HFF-Myc (cell line): ENCODE results near the gene ZNF587B.
"Not testable (repeated sequence)": the region's sequence is repeated elsewhere in the genome, so short reads cannot be mapped to it uniquely, and the experiment has no call there.

Experiments
- DNase-seq: peaks from one replicate; pipeline ENCODE4 v3.0.0-alpha.2; 2011; ENCODE audit warnings: low read depth; ENCODE audit errors: extremely low read depth
- H3K4me3 ChIP-seq: replicated peaks from 2 replicates; pipeline ENCODE4 v1.5.1; 2011; ENCODE audit warnings: low read depth, mild to moderate bottlenecking, control low read depth, low read length
- TF ChIP-seq, protein P1 (sequence below): IDR thresholded peaks from 2 replicates; pipeline ENCODE4 v1.5.1; 2012; ENCODE audit warnings: mild to moderate bottlenecking, low read depth, low read length, control low read depth; ENCODE audit errors: missing control alignments

ZNF587B gene

DNA sequence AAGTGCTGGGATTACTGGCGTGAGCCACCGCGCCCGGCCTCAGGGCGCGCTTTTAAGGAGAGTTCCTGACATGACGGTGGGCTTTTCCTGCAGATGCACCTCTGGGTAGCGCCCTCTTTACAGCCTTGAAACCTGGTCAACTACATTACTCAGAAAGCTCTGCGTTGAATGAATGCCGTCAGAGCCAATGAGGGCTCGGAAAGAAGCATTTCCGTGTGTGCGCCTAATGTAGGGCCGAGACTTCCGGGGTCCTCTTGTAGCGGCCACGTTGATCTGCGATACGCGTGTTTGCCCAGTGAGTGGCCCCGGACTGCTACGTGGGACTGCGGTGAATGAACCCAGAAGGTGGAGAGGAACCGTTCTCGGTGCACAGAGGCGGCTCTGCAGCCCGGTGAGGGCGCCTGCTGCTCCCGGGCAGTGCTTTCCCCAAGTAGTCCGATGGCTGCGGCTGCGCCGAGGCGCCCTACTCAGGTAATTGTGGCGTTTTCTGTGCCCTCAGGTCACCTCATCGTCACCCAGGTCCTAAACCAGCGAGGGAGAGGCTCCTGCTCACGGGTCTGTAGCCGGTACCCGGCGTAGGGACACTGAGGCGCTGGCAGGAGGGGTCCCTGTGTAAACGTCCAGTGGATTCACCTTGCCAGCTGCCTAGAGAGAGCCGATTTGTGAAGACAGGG lies 10.5 kb upstream of the ZNF587B start:
- peak; percentile 88 for DNase-seq
- TF ChIP-seq, protein P1, sequence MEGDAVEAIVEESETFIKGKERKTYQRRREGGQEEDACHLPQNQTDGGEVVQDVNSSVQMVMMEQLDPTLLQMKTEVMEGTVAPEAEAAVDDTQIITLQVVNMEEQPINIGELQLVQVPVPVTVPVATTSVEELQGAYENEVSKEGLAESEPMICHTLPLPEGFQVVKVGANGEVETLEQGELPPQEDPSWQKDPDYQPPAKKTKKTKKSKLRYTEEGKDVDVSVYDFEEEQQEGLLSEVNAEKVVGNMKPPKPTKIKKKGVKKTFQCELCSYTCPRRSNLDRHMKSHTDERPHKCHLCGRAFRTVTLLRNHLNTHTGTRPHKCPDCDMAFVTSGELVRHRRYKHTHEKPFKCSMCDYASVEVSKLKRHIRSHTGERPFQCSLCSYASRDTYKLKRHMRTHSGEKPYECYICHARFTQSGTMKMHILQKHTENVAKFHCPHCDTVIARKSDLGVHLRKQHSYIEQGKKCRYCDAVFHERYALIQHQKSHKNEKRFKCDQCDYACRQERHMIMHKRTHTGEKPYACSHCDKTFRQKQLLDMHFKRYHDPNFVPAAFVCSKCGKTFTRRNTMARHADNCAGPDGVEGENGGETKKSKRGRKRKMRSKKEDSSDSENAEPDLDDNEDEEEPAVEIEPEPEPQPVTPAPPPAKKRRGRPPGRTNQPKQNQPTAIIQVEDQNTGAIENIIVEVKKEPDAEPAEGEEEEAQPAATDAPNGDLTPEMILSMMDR: no peak
- H3K4me3 ChIP-seq: peak overlapping the region; percentile 100

DNA sequence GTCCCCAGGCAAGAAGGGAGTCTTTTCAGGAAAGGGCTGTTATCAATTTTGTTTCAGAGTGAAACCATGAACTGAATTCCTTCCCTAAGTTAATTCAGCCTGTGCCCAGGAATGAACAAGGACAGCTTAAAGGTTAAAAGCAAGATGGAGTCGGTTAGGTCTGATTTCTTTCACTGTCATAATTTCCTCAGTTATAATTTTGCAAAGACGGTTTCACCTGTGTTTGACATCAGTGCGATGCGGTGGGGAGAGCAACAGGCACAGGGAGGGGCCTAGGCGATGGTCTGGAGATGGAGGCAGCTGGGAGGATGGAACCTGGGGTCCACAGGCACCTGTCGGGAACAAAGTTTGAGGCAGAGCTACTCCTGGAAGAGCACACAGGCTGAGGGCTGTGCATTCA lies 9.5 kb upstream of the ZNF587B start:
- TF ChIP-seq, protein P1: no peak
- no peak for DNase-seq
- peak overlapping the region; percentile 100 for H3K4me3 ChIP-seq

DNA sequence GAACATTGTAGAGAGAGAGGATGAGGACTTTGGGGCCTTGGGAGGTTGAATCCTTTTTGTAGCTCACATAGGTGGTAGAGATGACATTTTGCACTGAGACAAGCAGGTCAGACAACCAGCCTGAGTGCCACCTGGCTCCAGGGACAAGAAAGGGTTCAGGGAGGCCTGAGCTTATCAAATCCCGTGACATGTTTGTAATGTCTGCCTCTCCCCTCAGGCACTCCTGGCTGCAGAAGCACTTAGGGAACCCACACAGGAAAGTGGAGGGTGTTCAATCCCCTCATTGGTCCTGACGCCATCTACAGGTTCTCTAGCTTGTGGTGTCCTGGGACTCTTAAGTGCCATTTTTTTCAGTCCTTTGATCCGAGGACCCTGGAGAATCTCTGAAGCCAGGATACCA lies 9.0 kb upstream of the ZNF587B start:
- H3K4me3 ChIP-seq: peak overlapping the region; percentile 100
- DNase-seq: not testable (repeated sequence)

DNA sequence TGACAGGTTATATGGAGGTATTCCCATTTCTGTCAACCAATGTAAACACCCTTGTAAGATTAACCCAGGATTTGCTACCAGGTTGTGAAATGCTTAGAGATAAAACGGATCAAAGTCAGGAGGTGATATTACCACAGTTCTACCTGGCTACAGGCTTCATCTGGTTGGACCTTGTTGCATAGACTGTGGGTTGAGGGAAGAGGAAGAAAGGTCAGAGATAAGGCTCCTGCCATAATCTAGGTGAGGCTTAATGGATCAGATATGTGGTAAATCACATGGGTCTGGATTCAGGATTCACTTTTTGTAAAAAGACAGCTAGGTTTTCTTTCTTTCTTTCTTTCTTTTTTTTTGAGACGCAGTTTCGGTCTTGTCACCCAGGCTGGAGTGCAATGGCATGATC lies 8.6 kb upstream of the ZNF587B start:
- DNase-seq: not testable (repeated sequence)
- 0 out of 2 replicates have a peak overlapping the region, but pooled peaks have one; percentile 4 for H3K4me3 ChIP-seq

DNA sequence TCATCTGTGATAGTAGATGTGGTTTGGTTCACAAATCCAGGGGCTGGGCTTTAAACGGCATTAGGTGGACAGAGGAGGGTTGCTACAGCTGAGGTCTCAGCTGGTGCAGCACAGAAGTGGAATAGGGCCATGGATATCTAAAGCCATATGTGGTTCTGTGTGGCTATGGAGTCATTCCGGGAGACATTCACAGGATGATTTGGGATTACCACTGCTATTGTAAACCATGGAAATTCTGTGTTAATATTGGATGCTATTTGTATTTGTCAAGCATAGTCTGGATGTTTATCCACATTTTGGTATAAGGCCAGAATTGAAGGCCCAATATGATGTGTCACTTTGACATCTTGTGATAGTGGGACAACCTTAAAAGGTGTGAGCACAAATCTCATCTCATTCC lies 6.9 kb upstream of the ZNF587B start:
- H3K4me3 ChIP-seq: 0 out of 2 replicates have a peak overlapping the region, but pooled peaks have one; percentile 3
- not testable (repeated sequence) for DNase-seq

DNA sequence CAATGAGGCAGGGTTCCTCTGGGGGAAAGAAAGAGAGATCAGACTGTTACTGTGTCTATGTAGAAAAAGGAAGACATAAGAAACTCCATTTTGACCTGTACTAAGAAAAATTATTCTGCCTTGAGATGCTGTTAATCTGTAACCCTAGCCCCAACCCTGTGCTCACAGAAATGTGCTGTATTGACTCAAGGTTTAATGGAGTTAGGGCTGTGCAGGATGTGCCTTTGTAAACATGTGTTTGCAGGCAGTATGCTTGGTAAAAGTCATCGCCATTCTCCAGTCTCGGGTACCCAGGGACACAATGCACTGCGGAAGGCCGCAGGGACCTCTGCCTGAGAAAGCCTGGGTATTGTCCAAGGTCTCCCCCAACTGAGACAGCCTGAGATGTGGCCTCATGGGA lies 6.5 kb upstream of the ZNF587B start:
- not testable (repeated sequence) for H3K4me3 ChIP-seq, DNase-seq

DNA sequence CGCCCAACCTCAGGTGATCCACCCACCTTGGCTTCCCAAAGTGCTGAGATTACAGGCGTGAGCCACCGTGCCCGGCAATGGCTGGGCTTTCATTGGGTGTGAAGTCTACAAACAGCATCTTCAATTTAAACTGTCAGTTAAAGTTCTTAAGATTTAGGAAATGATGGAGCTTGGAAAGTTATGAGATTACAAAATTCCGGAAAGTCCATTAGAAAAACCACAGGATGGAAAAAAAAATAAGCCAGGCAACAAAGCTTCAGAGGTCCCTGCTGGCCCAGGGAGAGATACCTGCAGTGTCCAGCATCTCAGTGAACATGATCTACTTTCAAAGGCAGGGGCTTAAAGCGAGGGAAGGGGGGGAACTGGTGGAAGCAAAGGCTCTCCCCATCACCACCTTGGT lies 4.6 kb upstream of the ZNF587B start:
- no peak overlapping the region for H3K4me3 ChIP-seq
- TF ChIP-seq, protein P1: no peak
- DNase-seq: no peak

DNA sequence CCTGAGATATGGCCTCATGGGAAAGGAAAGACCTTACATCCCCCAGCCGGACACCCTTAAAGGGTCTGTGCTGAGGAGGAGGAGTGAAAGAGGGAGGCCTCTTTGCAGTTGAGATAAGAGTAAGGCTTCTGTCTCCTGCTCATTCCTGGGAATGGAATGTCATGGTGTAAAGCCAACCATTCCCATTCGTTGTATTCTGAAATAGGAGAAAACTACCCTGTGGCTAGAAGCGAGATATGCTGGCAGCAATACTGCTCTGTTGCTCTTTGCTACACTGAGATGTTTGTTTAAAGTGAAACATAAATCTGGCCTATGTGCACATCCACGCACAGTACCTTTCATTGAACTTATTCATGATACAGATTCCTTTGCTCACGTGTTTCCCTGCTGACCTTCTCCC lies 783 bp upstream of the ZNF587B start:
- TF ChIP-seq, protein P1: no peak
- H3K4me3 ChIP-seq: no peak overlapping the region
- no peak for DNase-seq

DNA sequence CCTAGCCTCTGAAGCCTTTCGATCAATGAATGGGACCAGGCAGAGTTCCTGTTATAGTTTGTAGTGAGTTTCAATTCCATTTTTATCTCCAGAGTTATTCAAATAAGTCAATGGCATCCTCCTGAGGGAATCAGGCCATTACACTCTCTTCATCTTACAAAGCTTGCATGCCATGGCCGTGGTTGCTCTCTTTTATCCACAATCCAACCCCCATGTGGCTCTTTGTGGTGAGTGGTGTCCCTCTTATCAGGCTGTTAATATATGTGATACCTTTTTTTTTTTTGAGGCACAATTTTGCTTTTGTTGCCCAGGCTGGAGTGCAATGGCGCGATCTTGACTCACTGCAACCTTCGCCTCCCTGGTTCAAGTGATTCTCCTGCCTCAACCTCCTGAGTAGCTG lies 6.9 kb downstream of the ZNF587B start:
- not testable (repeated sequence) for H3K4me3 ChIP-seq, DNase-seq

DNA sequence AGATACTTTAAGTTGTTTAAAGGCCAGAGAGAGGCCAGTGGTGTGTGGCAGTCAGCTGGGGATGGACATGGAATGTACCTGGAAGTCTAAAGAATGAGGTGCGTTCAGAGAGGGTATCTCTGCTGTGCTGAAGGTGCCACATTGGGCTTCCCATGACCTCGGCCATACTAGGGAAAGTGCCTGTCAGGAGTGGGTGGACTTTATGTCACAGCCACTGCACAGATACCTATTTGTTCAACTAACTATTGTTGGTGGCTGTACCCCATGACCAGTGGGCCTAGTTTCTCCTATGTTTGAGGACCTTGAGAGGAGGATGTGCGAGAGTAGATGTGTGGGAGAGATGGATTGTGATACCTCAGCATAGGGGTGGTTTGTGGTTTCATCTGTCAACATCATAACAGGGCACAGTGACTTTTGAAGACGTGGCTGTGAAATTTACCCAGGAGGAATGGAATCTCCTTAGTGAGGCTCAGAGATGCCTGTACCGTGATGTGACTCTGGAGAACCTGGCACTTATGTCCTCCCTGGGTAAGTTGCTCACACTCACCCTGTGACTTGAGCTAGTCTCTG lies 8.6 kb downstream of the ZNF587B start:
- H3K4me3 ChIP-seq, DNase-seq: not testable (repeated sequence)
